Muscle layer of duodenum (tissue), 2 donors: ENCODE data around the gene USP15.

Experiments used
- H3K27ac ChIP-seq: one replicate; pipeline ENCODE4 v1.7.0; 2013; ENCODE audit warnings: mild to moderate bottlenecking, low read length
- H3K27me3 ChIP-seq: one replicate; pipeline ENCODE4 v1.7.0; 2013; ENCODE audit warnings: low read depth, mild to moderate bottlenecking, control low read depth, low read length
- H3K36me3 ChIP-seq, 2 donors: one replicate each; pipeline ENCODE4 v1.7.0; 2013; ENCODE audit warnings: low read length in 2 of 2, control low read depth in 1 of 2, mild to moderate bottlenecking in 1 of 2; ENCODE audit not compliant: insufficient read depth in 2 of 2, control insufficient read depth in 1 of 2
- H3K4me1 ChIP-seq, 2 donors: one replicate each; pipeline ENCODE4 v1.7.0; 2013; ENCODE audit warnings: low read length in 2 of 2, mild to moderate bottlenecking in 2 of 2, control low read depth in 1 of 2, moderate library complexity in 1 of 2; ENCODE audit not compliant: insufficient read depth in 2 of 2, control insufficient read depth in 1 of 2
- H3K4me3 ChIP-seq, 2 donors: one replicate each; pipeline ENCODE4 v1.7.0; 2013; ENCODE audit warnings: low read length in 2 of 2, low read depth in 1 of 2, mild to moderate bottlenecking in 1 of 2
- H3K9me3 ChIP-seq, 2 donors: one replicate each; pipeline ENCODE4 v1.7.0; 2013; ENCODE audit warnings: low read length in 2 of 2, control low read depth in 1 of 2, mild to moderate bottlenecking in 1 of 2; ENCODE audit not compliant: control insufficient read depth in 1 of 2
- donor health status: healthy.

The USP15 gene

DNA sequence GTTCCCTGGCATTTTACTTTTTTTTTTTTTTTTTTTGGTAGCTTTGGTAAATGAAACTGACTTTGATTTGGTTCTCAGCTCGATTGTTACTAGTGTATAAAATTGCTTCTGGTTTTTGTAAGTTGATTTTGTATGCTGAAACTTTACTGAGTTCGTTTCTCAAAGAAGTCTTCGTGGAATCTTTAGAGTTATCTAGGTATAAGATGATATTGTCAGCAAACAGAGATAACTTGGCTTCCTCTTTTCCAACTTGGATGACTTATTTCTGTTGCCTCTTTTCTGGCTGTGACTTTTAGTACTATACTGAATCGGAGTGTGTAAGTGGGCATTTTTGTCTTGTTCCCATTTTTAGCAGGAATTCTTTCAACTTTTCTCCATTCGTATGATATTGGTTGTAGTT is 28.1 kb downstream of the USP15 start:
- Histone ChIP-seq H3K27ac (no peak overlapping the region), H3K9me3 (peaks cover 0 to 10% of the 10 kb centered on the region in 2 donors), H3K4me1 (peaks cover 8 to 18% of the 10 kb centered on the region in 2 donors)

DNA sequence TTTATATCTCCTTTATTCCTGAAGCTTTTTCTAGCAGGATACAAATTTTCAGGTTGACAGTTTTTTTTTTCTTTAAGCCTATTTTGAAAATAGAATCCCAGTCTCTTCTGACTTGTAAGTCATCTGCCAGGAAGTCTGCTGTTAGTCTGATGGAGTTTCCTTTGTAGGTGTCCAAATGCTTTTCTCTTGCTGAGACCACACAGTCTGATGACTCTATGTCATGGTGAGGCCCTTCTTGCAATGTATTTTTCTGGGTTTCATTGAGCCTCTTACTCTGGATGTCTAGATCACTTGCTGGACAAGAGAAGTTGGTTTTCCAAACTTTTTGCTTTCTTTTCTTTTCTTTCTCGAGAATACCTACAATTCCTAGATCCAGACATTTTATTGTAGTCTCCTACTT is 30.6 kb downstream of the USP15 start:
- Histone ChIP-seq H3K4me3 (no peak overlapping the region), H3K4me1 (peaks cover 8 to 15% of the 10 kb centered on the region in 2 donors), H3K27me3 (no peaks in the 10 kb centered on the region), H3K9me3 (peaks cover 0 to 10% of the 10 kb centered on the region in 2 donors), H3K36me3 (peaks cover 7 to 11% of the 10 kb centered on the region in 2 donors), H3K27ac (no peak overlapping the region)

More for the DNA sequence above, 28.1 kb downstream of the USP15 start:
- no peaks in the 10 kb centered on the region for H3K36me3 ChIP-seq
- no peaks in the 10 kb centered on the region for H3K27me3 ChIP-seq
- H3K4me3 ChIP-seq, result no peak overlapping the region

- Histone ChIP-seq H3K9me3 (peaks cover 0 to 10% of the 10 kb centered on the region in 2 donors), H3K4me3 (no peak overlapping the region), H3K36me3 (peaks cover 15 to 20% of the 10 kb centered on the region in 2 donors), H3K27ac (no peak overlapping the region), H3K27me3 (no peaks in the 10 kb centered on the region), H3K4me1 (peaks cover 8 to 9% of the 10 kb centered on the region in 2 donors)
These were observed 31.9 kb downstream of the USP15 start for GRCh38 chr12:62291864-62292760.

DNA sequence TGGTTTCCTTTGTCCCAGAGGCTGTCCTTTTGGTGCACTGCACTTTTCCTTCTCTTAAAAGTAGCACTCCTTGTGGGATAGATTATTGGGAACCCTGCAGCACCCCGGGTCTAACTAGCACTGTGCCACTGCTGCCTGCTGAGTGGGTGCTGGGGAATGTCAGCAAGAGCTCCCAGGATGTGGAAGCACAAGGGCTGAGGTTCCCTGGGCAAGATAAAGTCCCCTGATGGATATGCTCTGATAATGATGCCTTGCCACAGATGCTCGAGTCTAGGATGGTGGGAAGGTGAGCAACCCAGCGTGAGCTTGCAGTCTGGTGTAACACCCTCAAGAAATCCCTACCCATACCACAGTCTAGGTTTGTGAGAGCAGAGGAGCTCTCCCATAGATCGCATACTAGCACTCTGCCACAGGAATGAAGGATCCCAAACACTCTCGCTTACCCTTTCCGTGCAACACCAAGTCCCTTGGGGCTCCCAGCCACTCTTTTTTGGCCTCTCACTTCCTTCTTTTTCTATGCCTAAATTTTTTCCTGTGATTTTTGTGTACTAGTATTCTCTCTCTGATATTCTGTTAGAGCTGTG is 32.6 kb downstream of the USP15 start:
- H3K27me3 ChIP-seq, result no peaks in the 10 kb centered on the region
- H3K4me3 ChIP-seq, result no peak overlapping the region
- H3K36me3 ChIP-seq, result peaks cover 15 to 27% of the 10 kb centered on the region in 2 donors
- no peak overlapping the region for H3K27ac ChIP-seq
- H3K4me1 ChIP-seq, result peaks cover 8 to 9% of the 10 kb centered on the region in 2 donors
- peaks cover 0 to 15% of the 10 kb centered on the region in 2 donors for H3K9me3 ChIP-seq

DNA sequence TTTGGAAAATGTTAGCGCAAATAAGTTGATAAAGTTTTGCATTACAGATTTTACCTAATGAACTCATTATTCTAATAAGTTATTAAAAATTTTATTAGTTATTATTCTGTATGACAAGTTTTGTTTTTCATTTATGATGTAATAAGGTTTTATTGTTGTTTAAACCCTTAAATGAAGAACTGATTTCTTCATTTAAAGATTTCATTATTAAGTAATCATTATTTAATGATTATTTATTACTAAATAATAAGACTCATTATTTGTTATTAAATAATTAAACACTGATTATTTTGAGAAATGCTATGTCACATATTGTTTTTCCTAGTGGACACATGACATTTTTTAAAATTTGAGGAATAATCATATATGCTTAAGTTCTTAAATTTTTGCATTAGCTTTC is 34.2 kb downstream of the USP15 start:
- H3K9me3 ChIP-seq, result peaks cover 0 to 15% of the 10 kb centered on the region in 2 donors
- peaks cover 8 to 9% of the 10 kb centered on the region in 2 donors for H3K4me1 ChIP-seq
- no peaks in the 10 kb centered on the region for H3K27me3 ChIP-seq
- H3K36me3 ChIP-seq, result peaks cover 15 to 31% of the 10 kb centered on the region in 2 donors
- no peak overlapping the region for H3K27ac ChIP-seq
- no peak overlapping the region for H3K4me3 ChIP-seq

DNA sequence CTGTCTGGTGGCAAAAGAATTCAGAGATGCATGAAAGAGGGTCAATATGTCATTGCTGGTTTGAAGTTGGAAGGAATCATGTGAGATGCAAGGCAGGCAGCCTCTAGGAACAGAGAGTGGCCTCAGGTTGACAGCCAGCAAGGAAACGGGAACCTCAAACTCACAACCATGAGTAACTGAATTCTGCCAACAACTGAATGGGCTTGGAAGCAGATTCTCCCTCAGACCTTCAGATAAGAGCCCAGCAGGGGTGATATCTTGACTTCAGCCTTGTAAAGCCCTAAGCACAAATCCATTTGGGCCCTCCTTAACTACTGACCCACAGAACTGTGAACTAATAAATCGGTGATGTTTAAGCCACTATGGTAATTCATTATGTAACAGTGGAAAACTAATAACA is 35.8 kb downstream of the USP15 start:
- peaks cover 15 to 31% of the 10 kb centered on the region in 2 donors for H3K36me3 ChIP-seq
- peaks cover 0 to 11% of the 10 kb centered on the region in 2 donors for H3K9me3 ChIP-seq
- peaks cover 6 to 9% of the 10 kb centered on the region in 2 donors for H3K4me1 ChIP-seq

GRCh38 chr12:62297321-62297720 is 37.1 kb downstream of the USP15 start:
- peaks cover 6% of the 10 kb centered on the region in 2 donors for H3K4me1 ChIP-seq
- H3K4me3 ChIP-seq, result no peak overlapping the region
- no peaks in the 10 kb centered on the region for H3K27me3 ChIP-seq
- peaks cover 15 to 31% of the 10 kb centered on the region in 2 donors for H3K36me3 ChIP-seq
- peaks cover 0 to 5% of the 10 kb centered on the region in 2 donors for H3K9me3 ChIP-seq
- no peak overlapping the region for H3K27ac ChIP-seq

More for the DNA sequence above, 35.8 kb downstream of the USP15 start:
- no peaks in the 10 kb centered on the region for H3K27me3 ChIP-seq
- H3K27ac ChIP-seq, result no peak overlapping the region
- no peak overlapping the region for H3K4me3 ChIP-seq

GRCh38 chr12:62299617-62300016 is 39.4 kb downstream of the USP15 start:
- Histone ChIP-seq H3K4me3 (no peak overlapping the region), H3K27me3 (no peaks in the 10 kb centered on the region), H3K4me1 (no peaks in the 10 kb centered on the region), H3K27ac (no peak overlapping the region), H3K36me3 (peaks cover 32 to 45% of the 10 kb centered on the region in 2 donors), H3K9me3 (peaks cover 0 to 9% of the 10 kb centered on the region in 2 donors)

DNA sequence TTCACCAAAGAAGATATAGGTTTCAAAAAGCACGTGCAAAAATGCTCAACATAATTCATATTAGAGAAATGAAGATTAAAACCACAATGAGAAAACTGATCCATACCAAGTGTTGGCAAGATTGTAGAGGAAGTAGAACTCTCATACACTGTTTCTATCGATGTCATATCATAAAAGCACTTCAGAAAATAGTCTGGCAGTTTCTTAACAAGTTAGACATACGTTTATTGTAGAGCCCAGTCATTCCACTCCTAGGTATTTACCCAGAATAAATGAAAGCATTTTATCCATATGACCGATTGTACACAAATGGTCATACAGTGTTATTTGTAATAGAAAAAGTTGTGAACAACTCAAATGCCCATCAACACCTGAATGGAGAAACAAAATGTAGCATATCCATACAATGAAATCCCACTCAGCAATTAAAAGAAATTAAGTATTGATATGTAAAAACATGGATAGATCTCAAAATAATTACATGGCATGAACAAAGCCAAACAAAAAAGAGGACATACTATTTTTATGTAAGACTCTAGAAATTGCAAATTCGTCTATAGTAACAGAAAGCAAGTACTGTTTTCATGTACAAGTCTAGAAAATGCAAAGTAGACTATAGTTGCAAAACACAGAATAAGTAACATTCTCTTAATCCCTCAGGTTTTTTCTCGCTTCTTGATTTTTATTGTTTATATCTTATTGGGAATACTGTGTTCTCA is 41.0 kb downstream of the USP15 start:
- H3K27ac ChIP-seq, result no peak overlapping the region
- H3K4me1 ChIP-seq, result no peaks in the 10 kb centered on the region
- no peaks in the 10 kb centered on the region for H3K27me3 ChIP-seq
- H3K36me3 ChIP-seq, result peaks cover 18 to 50% of the 10 kb centered on the region in 2 donors
- H3K9me3 ChIP-seq, result peaks cover 0 to 9% of the 10 kb centered on the region in 2 donors
- no peak overlapping the region for H3K4me3 ChIP-seq

- H3K27ac ChIP-seq, result no peak overlapping the region
- peaks cover 0 to 9% of the 10 kb centered on the region in 2 donors for H3K9me3 ChIP-seq
- H3K4me3 ChIP-seq, result no peak overlapping the region
- H3K36me3 ChIP-seq, result peaks cover 17 to 49% of the 10 kb centered on the region in 2 donors
- H3K4me1 ChIP-seq, result no peaks in the 10 kb centered on the region
- no peaks in the 10 kb centered on the region for H3K27me3 ChIP-seq
These were observed 41.6 kb downstream of the USP15 start for GRCh38 chr12:62301799-62302133.

DNA sequence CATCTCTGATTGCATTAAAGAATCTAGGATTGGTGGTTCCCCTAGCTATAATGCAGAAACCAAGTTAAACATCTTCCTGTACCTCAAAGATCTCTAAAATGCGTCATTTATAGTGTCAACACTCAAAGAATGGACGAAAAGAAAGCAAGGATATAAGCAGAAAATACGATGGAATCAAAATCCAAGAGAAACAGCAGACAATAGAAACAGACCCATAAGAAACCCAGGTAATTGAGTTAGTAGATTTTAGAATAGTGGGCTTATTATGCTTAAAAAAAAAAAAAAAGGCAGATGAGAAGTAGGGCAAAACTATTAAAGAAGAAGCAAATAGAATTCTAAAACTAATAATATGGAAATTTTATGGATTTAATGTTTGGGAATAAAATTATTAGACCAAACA is 44.4 kb downstream of the USP15 start:
- H3K27ac ChIP-seq, result no peak overlapping the region
- H3K9me3 ChIP-seq, result peaks cover 0 to 4% of the 10 kb centered on the region in 2 donors
- H3K27me3 ChIP-seq, result no peaks in the 10 kb centered on the region
- H3K4me3 ChIP-seq, result no peak overlapping the region
- no peaks in the 10 kb centered on the region for H3K4me1 ChIP-seq
- peaks cover 25 to 45% of the 10 kb centered on the region in 2 donors for H3K36me3 ChIP-seq
